Measurements from ENCODE around the gene TULP1. TPM values are rescaled to one million over a fixed set of nuclear protein-coding genes. Genes with fewer than 3 reads are reported as not detected.

TULP1 gene
- total RNA-seq, 1 experiment from 2014 or later = not detected

- Histone ChIP-seq H3K27me3 (replicated peaks; ENCODE audit: insufficient read depth, low read depth, low read length, poor library complexity) (no peaks in the 10 kb centered on the region), H3K36me3 (ENCODE audit: insufficient read depth, low read length, poor library complexity, severe bottlenecking) (peaks cover 38% of the 10 kb centered on the region), H3K4me3 (ENCODE audit: low read depth, low read length, poor library complexity, severe bottlenecking) (no peak overlapping the region), H3K27ac (ENCODE audit: low read depth, low read length, poor library complexity, severe bottlenecking) (no peak overlapping the region), H3K4me1 (ENCODE audit: insufficient read depth, low read length, poor library complexity, severe bottlenecking) (peaks cover 17% of the 10 kb centered on the region), H3K9me3 (ENCODE audit: low read depth, low read length, poor library complexity, severe bottlenecking) (no peaks in the 10 kb centered on the region)
- POLR2A ChIA-PET (ENCODE audit: low non-redundant PET) = no interaction called here
- no peak for TF ChIP-seq CTCF (conservative IDR thresholded peaks at IDR 0.05; ENCODE audit: low read depth, low read length)
- TF ChIP-seq EZH2 (IDR thresholded peaks at IDR 0.05; ENCODE audit: borderline replicate concordance, low read depth, low read length, poor library complexity, severe bottlenecking) = no peak
- DNase-seq (ENCODE audit: low spot score) = no peak
- BruUV-seq (replicated peaks) = TSS peak; percentile 21
- intact Hi-C loops (cut with micrococcal nuclease; ENCODE audit: unreplicated experiment) = no loop called here
- CTCF ChIA-PET = no interaction called here
Observed at GRCh38 chr6:35474942-35475570, 37.6 kb downstream of the TULP1 start.

DNA sequence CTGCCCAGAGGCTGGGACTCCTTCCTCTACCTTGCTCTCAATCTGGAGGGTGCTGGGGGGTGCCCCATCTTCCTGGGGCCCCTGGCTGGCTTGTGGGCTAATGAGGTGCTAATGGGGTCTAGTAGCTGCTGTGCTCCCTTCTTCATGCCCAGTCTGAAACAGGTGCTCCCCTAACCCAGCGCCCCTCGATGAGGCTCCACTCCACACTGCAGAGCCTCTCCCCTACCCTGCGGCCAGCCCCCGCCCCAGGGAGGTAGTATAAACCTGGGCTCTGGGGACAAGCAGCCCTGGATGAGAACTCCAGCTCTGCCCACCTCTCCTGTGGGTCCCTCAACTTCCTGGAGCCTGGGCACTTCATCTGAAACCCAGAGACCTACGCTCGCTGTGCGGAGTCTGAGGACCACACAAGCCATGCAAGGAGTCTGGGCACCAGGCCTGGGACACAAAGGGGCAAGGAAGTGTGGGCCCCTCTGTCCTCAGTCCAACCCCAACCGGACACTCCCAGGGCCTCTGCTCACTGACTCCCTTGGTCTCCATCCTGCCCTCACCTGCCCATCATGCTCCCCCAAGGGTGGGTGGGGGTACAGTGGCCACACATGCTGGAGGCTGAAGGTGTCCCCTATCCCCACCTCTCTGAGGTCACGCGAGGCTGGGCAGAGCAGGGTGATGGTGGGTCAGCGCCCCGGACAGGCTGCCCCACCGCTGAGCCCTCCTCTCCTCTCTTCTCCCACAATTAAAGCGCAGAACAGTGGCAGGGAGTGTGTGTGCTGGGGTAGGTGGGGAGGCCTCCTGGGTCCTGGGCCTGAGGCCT is 38.4 kb downstream of the TULP1 start:
- intact Hi-C loops (cut with micrococcal nuclease; ENCODE audit: unreplicated experiment) = no loop called here
- Histone ChIP-seq H3K9me3 (ENCODE audit: low read depth, low read length, poor library complexity, severe bottlenecking) (no peaks in the 10 kb centered on the region), H3K27me3 (replicated peaks; ENCODE audit: insufficient read depth, low read depth, low read length, poor library complexity) (no peaks in the 10 kb centered on the region), H3K36me3 (ENCODE audit: insufficient read depth, low read length, poor library complexity, severe bottlenecking) (peaks cover 45% of the 10 kb centered on the region), H3K27ac (ENCODE audit: low read depth, low read length, poor library complexity, severe bottlenecking) (no peak overlapping the region), H3K4me3 (ENCODE audit: low read depth, low read length, poor library complexity, severe bottlenecking) (no peak overlapping the region), H3K4me1 (ENCODE audit: insufficient read depth, low read length, poor library complexity, severe bottlenecking) (peaks cover 17% of the 10 kb centered on the region)
- TF ChIP-seq EZH2 (IDR thresholded peaks at IDR 0.05; ENCODE audit: borderline replicate concordance, low read depth, low read length, poor library complexity, severe bottlenecking) (no peak), CTCF (conservative IDR thresholded peaks at IDR 0.05; ENCODE audit: low read depth, low read length) (no peak)
- no peak for DNase-seq (ENCODE audit: low spot score)
- ChIA-PET POLR2A (ENCODE audit: low non-redundant PET) (no interaction called here), CTCF (no interaction called here)
- BruUV-seq (replicated peaks) = no TSS peak

DNA sequence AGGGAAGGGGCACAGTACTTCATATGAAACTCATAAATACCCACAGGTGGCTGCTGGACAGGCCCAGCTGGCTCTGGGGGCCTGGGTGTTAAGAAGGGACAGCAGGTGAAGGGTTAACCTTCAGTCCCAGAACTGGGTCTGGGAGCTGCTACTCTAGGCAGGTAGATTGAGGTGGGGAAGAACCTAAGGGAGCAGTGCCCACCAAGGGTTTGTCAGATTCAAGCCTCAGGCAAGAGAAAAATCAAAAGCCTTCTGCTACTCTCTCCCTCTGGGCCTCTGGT is 38.9 kb downstream of the TULP1 start:
- intact Hi-C loops (cut with micrococcal nuclease; ENCODE audit: unreplicated experiment) = no loop called here
- TF ChIP-seq EZH2 (IDR thresholded peaks at IDR 0.05; ENCODE audit: borderline replicate concordance, low read depth, low read length, poor library complexity, severe bottlenecking) (no peak), CTCF (conservative IDR thresholded peaks at IDR 0.05; ENCODE audit: low read depth, low read length) (no peak)
- Histone ChIP-seq H3K4me1 (ENCODE audit: insufficient read depth, low read length, poor library complexity, severe bottlenecking) (peaks cover 17% of the 10 kb centered on the region), H3K9me3 (ENCODE audit: low read depth, low read length, poor library complexity, severe bottlenecking) (no peaks in the 10 kb centered on the region), H3K36me3 (ENCODE audit: insufficient read depth, low read length, poor library complexity, severe bottlenecking) (peaks cover 50% of the 10 kb centered on the region), H3K4me3 (ENCODE audit: low read depth, low read length, poor library complexity, severe bottlenecking) (no peak overlapping the region), H3K27me3 (replicated peaks; ENCODE audit: insufficient read depth, low read depth, low read length, poor library complexity) (no peaks in the 10 kb centered on the region), H3K27ac (ENCODE audit: low read depth, low read length, poor library complexity, severe bottlenecking) (no peak overlapping the region)
- CTCF ChIA-PET = no interaction called here
- POLR2A ChIA-PET (ENCODE audit: low non-redundant PET) = no interaction called here
- DNase-seq (ENCODE audit: low spot score) = no peak
- no TSS peak for BruUV-seq (replicated peaks)

Data from A673 (cell line).